Measurements from ENCODE around the gene SIGLECL1. TPM values are rescaled to one million over a fixed set of nuclear protein-coding genes. Genes with fewer than 3 reads are reported as not detected.

SIGLECL1 gene
- total RNA-seq, 3 donors from 2014 or later = not detected

DNA sequence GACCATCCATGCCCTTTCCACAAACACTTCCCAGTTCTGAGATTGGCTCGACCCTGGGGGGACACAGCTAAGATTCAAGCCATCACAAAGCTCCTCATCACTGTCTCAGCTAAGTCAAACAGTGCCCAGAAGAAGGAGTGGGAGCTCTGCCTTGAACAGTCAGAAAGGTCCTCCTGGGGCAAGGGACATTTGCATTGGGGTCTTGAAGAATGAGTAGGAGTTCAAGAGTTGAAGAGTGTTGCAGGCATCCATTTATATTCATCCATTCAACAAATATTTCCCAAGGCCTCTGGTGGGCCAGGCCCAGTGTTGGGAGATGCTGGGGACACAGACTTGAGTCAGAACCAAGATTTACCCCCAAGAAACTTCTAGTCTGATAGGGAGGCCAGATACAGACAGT, 67.1 kb downstream of the SIGLECL1 start:
- no peak for DNase-seq
- H3K4me1 ChIP-seq (ENCODE audit: low read depth) = no peaks in the 10 kb centered on the region
- H3K9me3 ChIP-seq = no peaks in the 10 kb centered on the region
- TF ChIP-seq, protein P1, sequence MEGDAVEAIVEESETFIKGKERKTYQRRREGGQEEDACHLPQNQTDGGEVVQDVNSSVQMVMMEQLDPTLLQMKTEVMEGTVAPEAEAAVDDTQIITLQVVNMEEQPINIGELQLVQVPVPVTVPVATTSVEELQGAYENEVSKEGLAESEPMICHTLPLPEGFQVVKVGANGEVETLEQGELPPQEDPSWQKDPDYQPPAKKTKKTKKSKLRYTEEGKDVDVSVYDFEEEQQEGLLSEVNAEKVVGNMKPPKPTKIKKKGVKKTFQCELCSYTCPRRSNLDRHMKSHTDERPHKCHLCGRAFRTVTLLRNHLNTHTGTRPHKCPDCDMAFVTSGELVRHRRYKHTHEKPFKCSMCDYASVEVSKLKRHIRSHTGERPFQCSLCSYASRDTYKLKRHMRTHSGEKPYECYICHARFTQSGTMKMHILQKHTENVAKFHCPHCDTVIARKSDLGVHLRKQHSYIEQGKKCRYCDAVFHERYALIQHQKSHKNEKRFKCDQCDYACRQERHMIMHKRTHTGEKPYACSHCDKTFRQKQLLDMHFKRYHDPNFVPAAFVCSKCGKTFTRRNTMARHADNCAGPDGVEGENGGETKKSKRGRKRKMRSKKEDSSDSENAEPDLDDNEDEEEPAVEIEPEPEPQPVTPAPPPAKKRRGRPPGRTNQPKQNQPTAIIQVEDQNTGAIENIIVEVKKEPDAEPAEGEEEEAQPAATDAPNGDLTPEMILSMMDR (IDR thresholded peaks at IDR 0.05) = no peak
- H3K36me3 ChIP-seq (ENCODE audit: low read depth) = no peaks in the 10 kb centered on the region
- no peak overlapping the region for H3K4me3 ChIP-seq
- intact Hi-C loops (cut with DNase I, micrococcal nuclease) = no loop called here
- no peak for ATAC-seq

Small RNA genes within 50 kb of the gene (microRNA-seq; reads per million reads assigned to microRNA genes)
- gene MIR8074 = not detected

Other genes starting within 250 kb of the SIGLECL1 start
- gene KLK8, start 249.5 kb upstream of the SIGLECL1 start, total RNA-seq = not detected
- under 1 TPM; 0.58 to 0.93 (median 0.76) TPM for gene KLK10, start 231.4 kb upstream of the SIGLECL1 start, total RNA-seq
- gene KLK11, start 224.5 kb upstream of the SIGLECL1 start, total RNA-seq = 1 to 10 TPM in 1 of 3 donors, under 1 TPM in 2; 0.38 to 1.0 (median 0.72) TPM
- 1 to 10 TPM in 1 of 3 donors, not detected in 2; 1.0 TPM for gene KLK12, start 216.1 kb upstream of the SIGLECL1 start, total RNA-seq
- gene KLK13, start 186.0 kb upstream of the SIGLECL1 start, total RNA-seq = 1 to 10 TPM in 1 of 3 donors, under 1 TPM in 2; 0.22 to 2.7 (median 0.84) TPM
- gene KLK14, start 168.2 kb upstream of the SIGLECL1 start, total RNA-seq = under 1 TPM in 1 of 3 donors, not detected in 2; 0.41 TPM
- 1 to 10 TPM; 4.3 to 8.1 (median 4.8) TPM for gene CTU1, start 142.7 kb upstream of the SIGLECL1 start, total RNA-seq
- gene SIGLEC9, start 126.2 kb upstream of the SIGLECL1 start, total RNA-seq = 1 to 10 TPM; 1.4 to 3.8 (median 3.2) TPM
- gene SIGLEC7, start 108.8 kb upstream of the SIGLECL1 start, total RNA-seq = 1 to 10 TPM; 1.2 to 2.5 (median 1.4) TPM
- gene CD33, start 26.0 kb upstream of the SIGLECL1 start, total RNA-seq = 1 to 10 TPM; 1.0 to 6.9 (median 6.9) TPM
- under 1 TPM in 1 of 3 donors, not detected in 2; 0.44 TPM for gene IGLON5, start 60.6 kb downstream of the SIGLECL1 start, total RNA-seq
- 1 to 10 TPM in 2 of 3 donors, under 1 TPM in 1; 0.69 to 3.8 (median 1.6) TPM for gene VSIG10L, start 91.1 kb downstream of the SIGLECL1 start, total RNA-seq
- 100 to 1,000 TPM; 113 to 154 (median 130) TPM for gene ETFB, start 115.3 kb downstream of the SIGLECL1 start, total RNA-seq
- 1 to 10 TPM; 1.3 to 2.1 (median 1.3) TPM for gene CLDND2, start 117.9 kb downstream of the SIGLECL1 start, total RNA-seq
- gene NKG7, start 121.6 kb downstream of the SIGLECL1 start, total RNA-seq = 1 to 10 TPM; 4.3 to 5.9 (median 4.4) TPM
- gene LIM2, start 136.9 kb downstream of the SIGLECL1 start, total RNA-seq = not detected
- gene C19orf84, start 139.5 kb downstream of the SIGLECL1 start, total RNA-seq = not detected
- 10 to 100 TPM in 1 of 3 donors, 1 to 10 TPM in 2; 1.3 to 10.8 (median 3.8) TPM for gene SIGLEC10, start 166.6 kb downstream of the SIGLECL1 start, total RNA-seq
- 1 to 10 TPM in 2 of 3 donors, under 1 TPM in 1; 0.46 to 2.0 (median 1.5) TPM for gene SIGLEC8, start 207.4 kb downstream of the SIGLECL1 start, total RNA-seq
- under 1 TPM in 1 of 3 donors, not detected in 2; 0.58 TPM for gene CEACAM18, start 227.5 kb downstream of the SIGLECL1 start, total RNA-seq